Ovary (tissue), 3 donors: ENCODE measurements around the gene FBXO11.

Experiments used
- CTCF ChIP-seq, 3 donors: fragments of 450-650 bp in 2 of 3; fragments of 200-600 bp in 1 of 3; IDR thresholded peaks; one replicate each; pipeline versions ENCODE4 v1.5.1 to v1.8.0; 2016 to 2022; ENCODE audit warnings: antibody characterized with exemption in 3 of 3, mild to moderate bottlenecking in 1 of 3
- POLR2A ChIP-seq: fragments of 450-650 bp; IDR thresholded peaks from one replicate; pipeline ENCODE4 v1.6.1; 2017; ENCODE audit warnings: antibody characterized with exemption, mild to moderate bottlenecking, moderate library complexity
- donor health status: DM: no; HTN: no; CAD: no.

GRCh38 chr2:47819834-47820233 is 86.5 kb downstream of the FBXO11 start:
- TF ChIP-seq CTCF (IDR thresholded peaks at IDR 0.05) = no peak
- TF ChIP-seq POLR2A = no peak
